GM13977 (cell line): ENCODE data around the gene IFT122.
"Not testable (repeated sequence)": the region's sequence is repeated elsewhere in the genome, so short reads cannot be mapped to it uniquely, and the experiment has no call there.

Source experiments
- DNase-seq: peaks from one replicate; pipeline ENCODE4 v3.0.0; 2012; ENCODE audit warnings: low spot score
- CTCF ChIP-seq: IDR thresholded peaks from 2 replicates; pipeline ENCODE4 v1.5.1; 2012; ENCODE audit warnings: mild to moderate bottlenecking, control low read depth; ENCODE audit not compliant: insufficient read depth; ENCODE audit errors: extremely low read depth, missing control alignments
- in situ Hi-C: fragments of 300-500 bp; cut with MboI; formaldehyde crosslinking; loops from one replicate; pipeline ENCODE4 v1.12.0; 2022; ENCODE audit warnings: low sequenced_read_pairs, low pct_unique_long_range_greater_than_20kb, mixed read lengths, inconsistent platforms; ENCODE audit not compliant: unreplicated experiment

IFT122 gene

GRCh38 chr3:129439817-129440617 is at the start of gene IFT122, which contains the start of gene MBD4:
IFT122 (plus strand) TSS chr3:129440224; CDS start chr3:129440331, 107 bp downstream.
MBD4 (minus strand) TSS chr3:129439948; CDS start chr3:129439833, 115 bp downstream.
- in situ Hi-C loops = no loop called here
- no peak for TF ChIP-seq CTCF
- DNase-seq = peak; percentile 97

- in situ Hi-C loops, DNase-seq: not testable (repeated sequence)
Observed at GRCh38 chr3:129391583-129391982, 48.4 kb upstream of the IFT122 start.

- in situ Hi-C loops, DNase-seq: not testable (repeated sequence)
Observed at GRCh38 chr3:129392106-129392887, 47.7 kb upstream of the IFT122 start.

- DNase-seq = no peak
- in situ Hi-C loops = no loop called here
- TF ChIP-seq CTCF = no peak
Observed at GRCh38 chr3:129393271-129393670, 46.8 kb upstream of the IFT122 start.

- in situ Hi-C loops, DNase-seq: not testable (repeated sequence)
Observed at GRCh38 chr3:129393760-129394564, 46.1 kb upstream of the IFT122 start.

GRCh38 chr3:129398803-129399144 is 41.2 kb upstream of the IFT122 start:
- no peak for DNase-seq
- in situ Hi-C loops = no loop called here
- TF ChIP-seq CTCF = no peak

- TF ChIP-seq CTCF = peak; percentile 78
- peak; percentile 85 for DNase-seq
- in situ Hi-C loops = no loop called here
Observed at GRCh38 chr3:129399145-129399894, 40.7 kb upstream of the IFT122 start.
